ENCODE data around the gene SH3GL3.

SH3GL3 gene

GRCh38 chr15:83512459-83512858 lies 65.3 kb downstream of the SH3GL3 start:
- DNase-seq: no peak

- no peak for DNase-seq
Measured at GRCh38 chr15:83514584-83514983, 67.4 kb downstream of the SH3GL3 start.

DNA sequence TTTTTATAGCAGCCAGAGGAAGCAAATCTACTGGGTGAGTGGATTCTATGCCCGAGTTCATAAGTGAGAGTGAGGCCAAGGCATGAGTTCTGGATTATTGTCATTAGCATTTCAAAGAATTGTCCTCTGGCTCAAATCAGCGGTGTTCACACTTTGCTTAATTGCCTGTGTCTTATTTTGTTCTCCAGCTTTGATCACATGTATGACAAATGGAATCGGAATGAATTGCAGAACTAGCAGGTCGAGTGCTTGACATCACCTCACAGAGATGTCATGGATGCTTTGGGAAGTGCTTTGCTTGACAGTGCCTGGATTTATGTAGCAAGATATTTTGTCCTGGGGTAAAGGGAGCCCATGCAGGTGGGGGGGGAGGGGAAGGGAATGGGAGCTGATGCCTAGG lies 68.0 kb downstream of the SH3GL3 start:
- no peak for DNase-seq

DNA sequence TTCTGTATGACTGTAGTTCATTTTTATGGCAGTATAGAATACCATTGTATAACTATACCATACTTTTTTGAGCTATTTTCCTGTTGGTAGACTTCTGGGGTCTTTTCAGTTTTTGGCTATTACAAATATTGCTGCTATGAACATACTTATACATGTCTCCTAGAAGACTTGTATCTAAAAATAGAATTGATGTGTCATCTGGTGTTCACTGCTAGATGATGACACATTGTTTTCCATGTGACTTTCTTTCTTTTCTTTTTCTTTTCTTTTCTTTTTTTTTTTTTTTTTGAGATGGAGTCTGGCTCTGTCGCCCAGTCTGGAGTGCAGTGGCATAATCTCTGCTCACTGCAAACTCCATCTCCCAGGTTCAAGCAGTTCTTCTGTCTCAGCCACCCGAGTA lies 69.8 kb downstream of the SH3GL3 start:
- DNase-seq: no peak

GRCh38 chr15:83526319-83526718 lies 79.2 kb downstream of the SH3GL3 start:
- DNase-seq: no peak

DNA sequence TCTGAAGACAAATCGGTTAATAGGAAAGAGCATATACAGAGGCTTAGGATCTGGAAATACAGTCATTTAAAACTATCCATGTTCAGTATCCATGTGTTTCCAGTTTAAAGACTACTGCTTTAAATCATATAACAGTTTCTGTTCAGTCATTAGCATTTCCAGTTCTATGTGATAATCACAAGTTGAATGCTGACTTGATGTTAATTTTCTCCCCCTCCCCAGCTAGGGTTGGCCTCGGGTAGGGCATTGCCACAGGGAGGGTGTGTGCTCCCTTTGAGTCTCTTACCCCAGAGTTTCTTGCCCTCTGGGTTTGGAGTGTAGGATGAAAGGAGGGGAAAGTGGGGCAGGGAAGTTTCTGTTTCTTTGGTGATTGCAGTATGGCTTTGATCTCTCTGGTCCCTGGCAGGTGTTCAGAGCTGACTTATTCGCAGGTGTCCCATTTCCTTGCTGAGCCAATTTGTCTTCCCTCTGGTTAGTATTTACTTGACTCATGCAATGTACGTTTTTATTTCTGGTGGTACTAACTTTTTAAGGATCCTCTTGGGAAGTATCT lies 86.3 kb downstream of the SH3GL3 start:
- peak; percentile 28 for DNase-seq

GRCh38 chr15:83537606-83538005 lies 90.5 kb downstream of the SH3GL3 start:
- no peak for DNase-seq

DNA sequence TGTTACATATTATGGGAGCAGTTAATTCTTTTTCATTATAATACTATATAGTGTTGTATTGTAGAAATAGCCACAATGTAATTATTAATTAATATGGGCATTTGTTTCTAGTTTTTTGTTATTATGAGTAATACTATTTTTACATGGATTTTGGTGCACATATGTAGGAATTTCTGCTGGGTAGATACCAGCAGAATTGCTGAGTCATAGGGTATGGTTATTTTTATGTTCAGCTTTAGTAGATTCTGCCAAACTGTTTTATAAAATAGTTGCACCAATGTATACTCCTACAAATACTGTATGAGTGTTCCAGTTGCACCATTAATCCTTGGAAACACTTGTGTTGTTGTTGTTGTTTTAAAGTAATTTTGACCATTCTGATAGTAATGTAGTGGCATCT lies 91.5 kb downstream of the SH3GL3 start:
- DNase-seq: no peak

DNA sequence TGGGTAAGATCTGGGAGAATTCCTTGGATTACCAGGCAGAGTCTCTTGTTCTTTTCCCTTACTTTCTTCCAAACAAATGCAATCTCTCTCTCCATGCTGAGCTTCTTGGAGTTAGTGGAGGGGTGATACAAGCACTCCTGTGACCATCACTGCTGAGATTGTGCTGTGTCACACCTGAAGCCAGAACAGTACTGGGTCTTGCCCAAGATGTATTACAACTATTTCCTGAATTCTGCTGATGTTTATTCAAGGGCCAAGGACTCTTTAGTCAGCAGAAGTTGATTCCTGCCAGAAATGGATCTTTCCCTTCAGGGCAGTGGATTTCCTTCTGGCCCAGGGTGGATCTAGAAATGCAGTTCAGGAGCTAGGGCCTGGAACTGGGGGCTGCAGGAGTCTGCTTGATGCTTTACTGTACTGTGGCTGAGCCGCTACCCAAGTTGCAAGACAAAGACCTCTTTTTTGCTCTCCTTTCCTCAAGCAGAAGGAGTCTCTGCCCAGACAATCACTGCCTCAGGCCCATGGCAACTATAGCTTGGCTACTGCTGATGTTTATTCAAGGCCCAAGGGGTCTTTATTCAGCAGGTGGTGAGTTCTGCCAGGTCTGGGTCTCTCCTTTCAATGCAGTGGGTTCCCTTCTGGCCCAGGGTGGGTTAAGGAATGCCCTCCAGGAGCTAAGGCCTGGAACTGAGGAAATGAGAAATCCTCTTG lies 98.8 kb downstream of the SH3GL3 start:
- no peak for DNase-seq

- peak; percentile 77 for DNase-seq
Measured at GRCh38 chr15:83546512-83546888, 99.4 kb downstream of the SH3GL3 start.

DNA sequence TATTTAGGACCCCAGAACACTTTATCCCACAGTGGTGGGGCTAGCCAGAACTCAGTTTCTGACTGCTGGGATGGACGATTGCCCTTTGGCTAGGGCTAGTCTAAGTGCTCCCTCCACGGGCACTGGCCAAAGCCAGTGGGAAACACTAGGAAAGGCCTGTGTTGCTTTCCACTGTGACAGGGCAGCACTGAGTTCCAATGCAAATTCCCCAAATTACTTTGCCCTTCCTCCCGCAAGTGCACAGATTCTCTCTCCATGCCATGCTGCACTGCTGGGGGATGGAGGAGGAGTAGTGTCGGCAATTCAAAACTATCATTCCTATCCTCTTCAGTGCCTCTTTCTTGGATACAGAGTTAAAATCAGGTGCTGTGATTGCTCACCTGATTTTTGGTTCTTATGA lies 100.0 kb downstream of the SH3GL3 start:
- no peak for DNase-seq

- DNase-seq: no peak
Measured at GRCh38 chr15:83549623-83550022, 102.5 kb downstream of the SH3GL3 start.

- DNase-seq: no peak
Measured at GRCh38 chr15:83554558-83554957, 107.4 kb downstream of the SH3GL3 start.

DNA sequence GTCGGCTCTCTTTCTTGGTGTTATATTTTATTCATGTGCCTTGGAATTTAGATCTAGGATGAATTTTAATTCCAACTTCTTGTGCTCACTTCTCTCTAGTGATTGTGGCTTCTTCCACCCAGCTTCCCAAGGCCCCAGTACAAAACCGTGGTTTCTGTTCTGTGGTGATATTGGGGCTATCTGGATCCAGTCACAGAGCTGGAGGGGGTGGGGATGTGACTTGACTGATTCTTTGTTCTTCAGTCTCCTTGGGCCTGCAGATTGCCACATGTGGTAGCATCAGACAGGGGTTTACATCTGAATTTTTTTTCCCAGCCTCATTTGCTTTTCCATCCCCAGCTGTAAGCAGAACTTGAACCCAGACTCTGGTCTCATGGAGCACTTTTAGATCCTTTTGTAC lies 108.2 kb downstream of the SH3GL3 start:
- no peak for DNase-seq

DNA sequence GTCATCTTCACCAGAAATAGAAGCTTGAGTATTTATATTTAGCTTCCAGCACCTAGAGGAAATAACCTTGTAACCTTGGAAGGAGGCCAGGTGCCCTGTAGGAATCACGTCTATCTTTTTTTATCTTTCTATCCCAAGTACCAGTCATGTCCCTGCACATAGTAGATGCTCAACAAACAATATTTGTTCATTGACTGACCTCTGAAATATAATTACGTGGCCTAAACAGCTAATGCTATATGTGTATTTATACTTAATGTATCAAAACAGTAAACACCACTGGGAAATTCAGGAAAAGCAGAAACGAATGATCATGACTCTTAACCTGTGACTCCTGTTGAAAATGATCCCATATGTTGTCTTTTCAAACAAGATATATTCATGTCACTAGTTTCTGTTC lies 108.9 kb downstream of the SH3GL3 start:
- no peak for DNase-seq

DNA sequence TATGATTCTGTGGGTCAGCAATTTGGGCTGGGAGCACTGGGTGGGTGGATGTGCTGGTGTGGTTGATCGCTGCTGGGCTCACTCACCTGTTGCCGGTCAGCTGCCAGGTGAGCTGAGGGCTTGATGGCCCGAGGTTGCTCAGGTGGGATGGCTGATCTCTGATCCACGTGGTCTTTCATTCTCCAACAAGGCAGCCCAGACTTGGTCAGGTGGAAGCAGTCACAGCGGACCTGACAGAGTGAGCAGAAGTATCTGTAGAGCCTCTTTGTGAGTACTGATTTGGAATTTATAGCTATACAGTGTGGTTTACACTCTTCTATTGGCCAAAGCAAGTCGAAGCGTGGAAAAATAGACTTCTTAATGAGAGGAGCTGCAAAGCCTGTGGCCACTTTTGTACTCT lies 109.6 kb downstream of the SH3GL3 start:
- no peak for DNase-seq

GRCh38 chr15:83558146-83558545 lies 111.0 kb downstream of the SH3GL3 start:
- no peak for DNase-seq

DNA sequence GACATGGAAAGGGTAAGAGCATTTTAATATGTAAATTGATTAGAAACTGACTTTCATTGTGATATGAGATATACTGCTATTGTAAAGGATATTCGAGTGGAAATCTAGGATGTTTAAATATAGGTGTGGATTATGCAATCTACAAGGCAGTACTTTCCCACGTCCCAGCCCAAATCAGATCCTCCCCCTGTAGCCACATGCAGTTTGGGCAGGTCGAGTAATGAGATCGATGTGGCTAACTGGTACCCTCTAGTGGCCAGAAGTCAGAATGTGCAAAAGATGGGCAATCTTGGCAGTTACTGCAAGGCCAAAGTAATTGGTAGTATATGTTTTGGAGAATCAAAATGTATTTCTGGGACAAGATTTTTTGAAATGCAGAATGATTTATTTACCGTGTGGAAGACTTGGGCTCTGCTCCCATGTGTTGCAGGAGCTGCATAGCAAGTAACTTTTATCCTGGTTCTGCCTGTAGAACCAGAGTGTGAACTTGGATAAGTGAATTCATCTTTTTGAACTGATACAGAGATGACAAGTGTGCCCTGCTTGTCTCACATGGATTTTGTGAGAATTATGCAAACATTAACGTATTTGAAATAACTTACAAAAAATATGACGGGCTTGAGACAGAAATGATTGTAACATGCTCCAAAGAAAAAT lies 112.3 kb downstream of the SH3GL3 start:
- peak; percentile 72 for DNase-seq

DNA sequence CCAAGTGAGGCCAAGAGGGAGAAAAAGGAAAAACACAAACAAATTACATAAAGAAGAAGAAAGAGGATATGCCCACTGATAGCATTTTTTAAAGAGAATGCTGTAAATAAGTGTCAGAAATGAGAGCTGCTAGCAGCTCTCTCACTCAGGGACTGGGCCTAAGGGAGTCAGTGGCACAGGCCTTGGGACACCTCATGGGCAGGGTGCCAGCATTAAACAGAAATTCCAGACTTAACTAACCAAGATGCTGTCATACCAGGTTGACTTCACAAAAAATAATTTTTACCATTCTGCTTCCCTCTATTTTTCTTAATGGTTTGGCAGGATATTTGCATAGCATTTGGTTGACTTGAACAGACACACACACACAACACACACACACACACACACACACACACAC lies 114.5 kb downstream of the SH3GL3 start:
- DNase-seq: peak; percentile 1

DNA sequence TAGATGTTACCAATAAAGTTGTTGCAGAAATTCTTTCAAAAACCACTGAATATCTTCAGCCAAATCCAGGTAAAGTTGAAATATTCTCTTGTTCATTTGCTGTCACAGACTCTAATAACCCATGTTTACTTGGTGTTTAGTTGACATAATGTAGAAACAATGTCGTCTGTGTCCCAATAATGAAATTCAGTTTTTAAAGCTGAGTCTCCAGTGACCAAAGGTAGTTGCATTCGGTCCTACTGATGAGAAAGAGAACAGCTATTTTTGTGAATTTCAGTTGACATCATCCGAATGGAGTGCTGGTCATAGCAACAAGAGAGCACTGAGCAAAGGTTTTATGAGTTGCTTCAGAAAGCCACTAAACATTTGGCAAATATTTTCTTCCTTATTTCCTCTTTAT lies 118.0 kb downstream of the SH3GL3 start:
- DNase-seq: no peak

DNA sequence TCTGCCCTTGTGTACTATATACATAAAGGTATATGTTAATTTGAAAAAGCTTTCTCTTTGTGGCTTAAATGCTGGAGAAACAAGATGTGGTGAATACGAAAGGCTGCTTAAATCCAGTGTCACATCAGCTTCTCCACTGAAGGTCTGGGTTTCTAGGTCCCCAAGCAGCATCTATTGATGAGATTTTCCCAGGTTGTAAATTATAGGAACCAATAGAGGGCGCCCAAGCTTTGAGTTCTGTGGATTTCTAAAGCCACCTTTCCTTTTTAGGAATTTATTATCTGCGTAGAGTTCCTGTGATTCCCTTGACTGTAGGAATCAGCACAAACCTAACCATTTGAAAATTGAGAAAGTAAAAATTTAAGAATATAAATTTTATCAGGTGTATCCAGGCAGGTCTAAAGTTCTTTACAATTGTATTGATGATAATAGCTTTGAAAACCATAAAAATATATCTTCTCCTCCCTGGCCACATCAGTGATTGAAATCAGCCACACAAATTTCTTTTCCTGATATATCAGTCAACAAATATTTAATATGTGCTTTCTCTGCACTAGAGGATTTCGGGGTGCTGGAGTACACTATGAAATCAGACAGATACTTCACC lies 118.5 kb downstream of the SH3GL3 start:
- peak; percentile 64 for DNase-seq

- no peak for DNase-seq
Measured at GRCh38 chr15:83567318-83567717, 120.2 kb downstream of the SH3GL3 start.

GRCh38 chr15:83569341-83569740 lies 122.2 kb downstream of the SH3GL3 start:
- no peak for DNase-seq

- no peak for DNase-seq
Measured at GRCh38 chr15:83570756-83571155, 123.6 kb downstream of the SH3GL3 start.

Measured in DMS53 (cell line).